HUDEP-2 (cell line): ENCODE measurements around the gene HOXA3.

Source experiments
- DNase-seq, 76 experiments: peaks; one replicate each; lab custom pipeline; 2025; ENCODE audit not compliant: unreplicated experiment in 76 of 76; lab: John Stamatoyannopoulos, UW

The HOXA3 gene

GRCh38 chr7:27189997-27190748, 37.8 kb upstream of the HOXA3 start:
- no peak for DNase-seq

GRCh38 chr7:27189295-27189996, 37.1 kb upstream of the HOXA3 start:
- DNase-seq = no peak

- DNase-seq = no peak
These were observed 36.3 kb upstream of the HOXA3 start for GRCh38 chr7:27188386-27189294.

GRCh38 chr7:27187475-27188385, 35.3 kb upstream of the HOXA3 start:
- no peak for DNase-seq

- DNase-seq = no peak
These were observed 34.5 kb upstream of the HOXA3 start for GRCh38 chr7:27186668-27187474.

- no peak for DNase-seq
These were observed 33.7 kb upstream of the HOXA3 start for GRCh38 chr7:27185854-27186667.

- no peak for DNase-seq
These were observed 32.9 kb upstream of the HOXA3 start, which contains the start of gene HOXA11 for GRCh38 chr7:27185013-27185853. TSS of gene HOXA11 (minus strand) at chr7:27185232. CDS start at chr7:27185144, 88 bp downstream.

- no peak for DNase-seq
These were observed 32.1 kb upstream of the HOXA3 start for GRCh38 chr7:27184337-27185012.

GRCh38 chr7:27183682-27184336, 31.4 kb upstream of the HOXA3 start:
- DNase-seq = no peak

GRCh38 chr7:27182861-27183681, 30.7 kb upstream of the HOXA3 start:
- no peak for DNase-seq

- no peak for DNase-seq
These were observed 30.0 kb upstream of the HOXA3 start for GRCh38 chr7:27182285-27182841.

GRCh38 chr7:27181795-27182275, 29.5 kb upstream of the HOXA3 start:
- no peak for DNase-seq

- no peak for DNase-seq
These were observed 28.3 kb upstream of the HOXA3 start for GRCh38 chr7:27180431-27181420.
